Activated CD4-positive, alpha-beta T cell treated with anti-CD3 and anti-CD28 coated beads for 1 hour (primary cell): ENCODE measurements around the gene SMARCB1.

ENCODE experiments used
- DNase-seq: peaks from one replicate; pipeline ENCODE4 v3.0.0-alpha.2; 2020

SMARCB1 gene

GRCh38 chr22:23781065-23781464 lies 5.7 kb upstream of the SMARCB1 start:
- DNase-seq: no peak

- no peak for DNase-seq
Observed at GRCh38 chr22:23781511-23782183, 5.1 kb upstream of the SMARCB1 start.

GRCh38 chr22:23782252-23782651 lies 4.5 kb upstream of the SMARCB1 start:
- no peak for DNase-seq

GRCh38 chr22:23782703-23783102 lies 4.1 kb upstream of the SMARCB1 start:
- DNase-seq: no peak

- no peak for DNase-seq
Observed at GRCh38 chr22:23783265-23784150, 3.3 kb upstream of the SMARCB1 start.

GRCh38 chr22:23784215-23784732 lies 2.5 kb upstream of the SMARCB1 start:
- DNase-seq: no peak

- no peak for DNase-seq
Observed at GRCh38 chr22:23786261-23786710, 480 bp upstream of the SMARCB1 start.

GRCh38 chr22:23787600-23787896 lies 782 bp downstream of the SMARCB1 start:
- no peak for DNase-seq

GRCh38 chr22:23787910-23788309 lies 1.1 kb downstream of the SMARCB1 start:
- DNase-seq: no peak

- DNase-seq: no peak
Observed at GRCh38 chr22:23789121-23789520, 2.4 kb downstream of the SMARCB1 start.

GRCh38 chr22:23789638-23790037 lies 2.9 kb downstream of the SMARCB1 start:
- no peak for DNase-seq

- no peak for DNase-seq
Observed at GRCh38 chr22:23790819-23791737, 4.3 kb downstream of the SMARCB1 start.

GRCh38 chr22:23791738-23792645 lies 5.2 kb downstream of the SMARCB1 start:
- no peak for DNase-seq

GRCh38 chr22:23793326-23793725 lies 6.6 kb downstream of the SMARCB1 start:
- no peak for DNase-seq

GRCh38 chr22:23796461-23796860 lies 9.7 kb downstream of the SMARCB1 start:
- no peak for DNase-seq

- DNase-seq: no peak
Observed at GRCh38 chr22:23800297-23801237, 13.8 kb downstream of the SMARCB1 start.

- DNase-seq: no peak
Observed at GRCh38 chr22:23801238-23801821, 14.6 kb downstream of the SMARCB1 start.

- no peak for DNase-seq
Observed at GRCh38 chr22:23801886-23802377, 15.2 kb downstream of the SMARCB1 start.

GRCh38 chr22:23803001-23803819 lies 16.4 kb downstream of the SMARCB1 start:
- DNase-seq: no peak
